HL-60/S4 treated with retinoic acid at 250 ng/mL for 4 days and 3 days (cell line): ENCODE results near the gene DDX49.
"Not testable (repeated sequence)": the region's sequence is repeated elsewhere in the genome, so short reads cannot be mapped to it uniquely, and the experiment has no call there.

Experiments
- in situ Hi-C: fragments of 300-500 bp; cut with MboI; formaldehyde crosslinking; loops from 2 replicates; pipeline ENCODE4 v1.7.0; 2022; ENCODE audit warnings: low sequenced_read_pairs

The DDX49 gene

GRCh38 chr19:18895824-18896341 lies 23.6 kb upstream of the DDX49 start, which contains the start of gene CERS1:
Gene CERS1 (minus strand): TSS chr19:18896158. CDS start chr19:18896072, 86 bp downstream.
- in situ Hi-C loops = no loop called here

- in situ Hi-C loops = no loop called here
Observed at GRCh38 chr19:18896421-18896841, 23.1 kb upstream of the DDX49 start.

- in situ Hi-C loops = no loop called here
Observed at GRCh38 chr19:18897094-18898029, 22.2 kb upstream of the DDX49 start.

GRCh38 chr19:18898081-18898606 lies 21.4 kb upstream of the DDX49 start:
- in situ Hi-C loops = no loop called here

- in situ Hi-C loops = no loop called here
Observed at GRCh38 chr19:18898607-18899408, 20.7 kb upstream of the DDX49 start.

- in situ Hi-C loops = no loop called here
Observed at GRCh38 chr19:18899624-18900560, 19.6 kb upstream of the DDX49 start.

GRCh38 chr19:18900700-18901481 lies 18.6 kb upstream of the DDX49 start:
- in situ Hi-C loops = no loop called here

GRCh38 chr19:18901491-18901890 lies 18.0 kb upstream of the DDX49 start:
- in situ Hi-C loops = no loop called here

- in situ Hi-C loops = not testable (repeated sequence)
Observed at GRCh38 chr19:18902519-18902918, 17.0 kb upstream of the DDX49 start.

GRCh38 chr19:18903156-18904037 lies 16.1 kb upstream of the DDX49 start:
- in situ Hi-C loops = no loop called here

- in situ Hi-C loops = no loop called here
Observed at GRCh38 chr19:18904334-18905057, 15.0 kb upstream of the DDX49 start.

- in situ Hi-C loops = no loop called here
Observed at GRCh38 chr19:18905058-18905456, 14.5 kb upstream of the DDX49 start.

GRCh38 chr19:18905513-18906236 lies 13.8 kb upstream of the DDX49 start:
- in situ Hi-C loops = no loop called here

- in situ Hi-C loops = no loop called here
Observed at GRCh38 chr19:18906605-18907519, 12.7 kb upstream of the DDX49 start.

- in situ Hi-C loops = no loop called here
Observed at GRCh38 chr19:18908917-18909619, 10.4 kb upstream of the DDX49 start.
